CD8-positive, alpha-beta memory T cell (primary cell): ENCODE results near the gene TNNI2. TPM values are rescaled to one million over a fixed set of nuclear protein-coding genes. Genes with fewer than 3 reads are reported as not detected.
A peak's percentile ranks its signal among the peaks of the same experiment; 100 is the strongest.
"Not testable (repeated sequence)": the region's sequence is repeated elsewhere in the genome, so short reads cannot be mapped to it uniquely, and the experiment has no call there.

Experiments used
- CTCF ChIA-PET: fragments of 350-600 bp; sonication (Branson Sonifier 250); formaldehyde crosslinking; loops from one replicate; lab custom pipeline; 2021; ENCODE audit warnings: antibody characterized with exemption; lab: Charles Lee
- POLR2A ChIA-PET: fragments of 350-600 bp; sonication (Branson Sonifier 250); formaldehyde crosslinking; loops from one replicate; lab custom pipeline; 2021; ENCODE audit warnings: antibody characterized with exemption; lab: Charles Lee
- DNase-seq, 5 donors: peaks; one replicate each; pipeline versions ENCODE4 v3.0.0 to v3.0.0-alpha.2; 2020 to 2022; ENCODE audit warnings: mixed read lengths in 1 of 5
- H3K27ac ChIP-seq: one replicate; pipeline ENCODE4 v1.7.0; 2013; ENCODE audit warnings: low read depth, mild to moderate bottlenecking, low read length, moderate library complexity
- H3K27me3 ChIP-seq: 2 replicates; pipeline ENCODE4 v1.7.0; 2013; ENCODE audit warnings: low read length, mild to moderate bottlenecking; ENCODE audit not compliant: insufficient read depth, poor library complexity, severe bottlenecking
- H3K36me3 ChIP-seq: 2 replicates; pipeline ENCODE4 v1.7.0; 2013; ENCODE audit warnings: mild to moderate bottlenecking, low read length, moderate library complexity; ENCODE audit not compliant: insufficient read depth
- H3K4me1 ChIP-seq: 2 replicates; pipeline ENCODE4 v1.7.0; 2013; ENCODE audit warnings: mild to moderate bottlenecking, low read length, moderate library complexity; ENCODE audit not compliant: insufficient read depth
- H3K4me3 ChIP-seq: 2 replicates; pipeline ENCODE4 v1.7.0; 2013; ENCODE audit warnings: mild to moderate bottlenecking, low read length
- H3K9me3 ChIP-seq: 2 replicates; pipeline ENCODE4 v1.7.0; 2013; ENCODE audit warnings: mild to moderate bottlenecking, low read length
- H3K27ac Mint-ChIP-seq, 8 donors: one replicate each; pipeline ENCODE4 v1.8.0; 2020 to 2021; ENCODE audit warnings: mixed read lengths in 8 of 8, mild to moderate bottlenecking in 6 of 8, inconsistent platforms in 3 of 8, moderate library complexity in 3 of 8
- H3K27me3 Mint-ChIP-seq, 2 donors: one replicate each; pipeline ENCODE4 v1.8.0; 2020 to 2021; ENCODE audit warnings: mixed read lengths in 2 of 2, mild to moderate bottlenecking in 1 of 2, moderate library complexity in 1 of 2
- H3K36me3 Mint-ChIP-seq, 3 donors: one replicate each; pipeline ENCODE4 v1.8.0; 2020 to 2021; ENCODE audit warnings: mixed read lengths in 3 of 3, inconsistent platforms in 1 of 3, mild to moderate bottlenecking in 1 of 3
- H3K4me1 Mint-ChIP-seq, 3 donors: one replicate each; pipeline ENCODE4 v1.8.0; 2020 to 2021; ENCODE audit warnings: mixed read lengths in 3 of 3, inconsistent platforms in 1 of 3, mild to moderate bottlenecking in 1 of 3
- H3K4me3 Mint-ChIP-seq, 7 donors: one replicate each; pipeline ENCODE4 v1.8.0; 2020 to 2021; ENCODE audit warnings: mixed read lengths in 7 of 7, mild to moderate bottlenecking in 6 of 7, moderate library complexity in 4 of 7, inconsistent platforms in 2 of 7
- H3K9me3 Mint-ChIP-seq, 5 donors: one replicate each; pipeline ENCODE4 v1.8.0; 2020 to 2022; ENCODE audit warnings: mixed read lengths in 5 of 5, mild to moderate bottlenecking in 3 of 5, moderate library complexity in 2 of 5, inconsistent platforms in 1 of 5
- polyA plus RNA-seq: library from polyadenylated mRNA; unstranded; fragments of 300-500 nt; fragmentation: Illumina TruSeq; gene quantifications from one replicate; pipeline ENCODE4 v1.2.3, GENCODE V29; 2021
- total RNA-seq, 2 experiments: library from RNA; stranded (reverse); gene quantifications; one replicate each; pipeline ENCODE4 v1.2.3, GENCODE V29; 2021

TNNI2 gene
- total and polyA plus RNA-seq, 3 experiments from 2014 or later = 0.33 TPM; not detected in 2

DNA sequence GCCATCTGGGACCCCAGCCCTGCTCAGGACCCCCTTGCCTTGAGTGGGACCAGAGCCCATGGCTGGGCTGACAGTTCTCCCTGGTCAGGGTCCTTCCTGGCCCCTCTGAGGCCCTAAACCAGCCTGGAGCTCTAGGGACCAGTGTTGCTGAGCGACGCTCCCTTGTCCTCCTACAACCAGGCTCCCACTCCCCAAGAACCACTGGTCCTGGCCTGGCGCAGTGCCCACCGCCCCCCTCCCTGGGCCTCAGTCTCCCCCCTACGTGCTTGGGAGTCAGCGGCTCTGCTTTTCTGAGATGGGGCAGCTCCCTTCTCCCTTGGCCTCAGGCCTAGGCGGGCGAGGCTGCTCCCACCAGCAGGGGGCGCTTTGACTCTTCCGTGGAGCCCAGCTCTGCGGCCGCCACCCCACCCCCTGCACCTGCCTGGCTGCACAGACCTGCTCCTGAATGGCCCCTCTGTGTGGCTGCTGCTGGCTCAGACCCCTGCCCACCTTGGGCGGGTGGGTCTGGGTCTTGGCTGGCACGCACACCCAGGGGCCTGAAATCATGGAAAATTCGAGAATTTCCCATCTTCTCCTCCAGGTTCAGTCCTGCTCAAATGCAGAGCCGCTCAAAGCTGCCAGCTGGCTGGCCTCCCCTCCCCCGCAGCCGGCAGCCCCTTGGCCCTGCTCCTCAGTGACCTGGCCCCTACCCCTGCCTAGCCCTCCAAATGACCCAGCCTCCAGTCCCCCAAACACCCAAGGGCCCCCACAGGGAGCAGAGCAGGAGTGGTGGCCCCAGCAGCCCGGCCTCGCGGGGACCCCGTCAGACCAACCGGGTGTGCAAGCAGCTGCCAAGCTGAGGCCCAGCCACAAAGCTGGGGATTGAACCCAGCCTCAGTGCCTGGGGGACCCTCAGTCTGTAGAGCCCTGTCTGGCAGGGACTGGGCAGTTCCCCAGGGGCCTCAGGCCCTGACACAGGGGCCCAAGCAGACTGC, 43.8 kb downstream of the TNNI2 start:
- H3K27me3 Mint-ChIP-seq = no peaks in the 10 kb centered on the region
- H3K36me3 Mint-ChIP-seq = peaks cover 0 to 18% (median 0%) of the 10 kb centered on the region in 3 donors
- POLR2A ChIA-PET = interaction anchor here (0.6 to 1.2 kb wide), 3 partner anchors 65 to 269 kb away, joined by 3 to 5 read pairs (median 4); partner anchors contain the start of gene MRPL23
- no peak overlapping the region for H3K4me3 Mint-ChIP-seq
- H3K4me1 Mint-ChIP-seq = peaks cover 3 to 33% (median 12%) of the 10 kb centered on the region in 3 donors
- CTCF ChIA-PET = interaction anchor here (0.8 to 4.5 kb wide), 28 partner anchors 9 to 273 kb away, joined by 3 to 93 read pairs (median 6); partner anchors contain the start of genes LSP1, MRPL23, PRR33 and SYT8
- DNase-seq = peak; percentile 59 to 83 (median 75)
- H3K4me3 ChIP-seq = no peak overlapping the region
- peaks cover 8% of the 10 kb centered on the region for H3K4me1 ChIP-seq
- H3K9me3 Mint-ChIP-seq = no peaks in the 10 kb centered on the region
- no peaks in the 10 kb centered on the region for H3K27me3 ChIP-seq
- peak overlapping the region in 1 of 8 donors; percentile 38 for H3K27ac Mint-ChIP-seq
- H3K27ac ChIP-seq = no peak overlapping the region
- peaks cover 36% of the 10 kb centered on the region for H3K36me3 ChIP-seq
- no peaks in the 10 kb centered on the region for H3K9me3 ChIP-seq

- Histone ChIP-seq H3K27ac (no peak overlapping the region), H3K4me1 (peaks cover 16% of the 10 kb centered on the region), H3K4me3 (no peak overlapping the region), H3K27me3 (no peaks in the 10 kb centered on the region), H3K9me3 (no peaks in the 10 kb centered on the region), H3K36me3 (peaks cover 36% of the 10 kb centered on the region)
- Mint-ChIP-seq H3K9me3 (no peaks in the 10 kb centered on the region), H3K4me1 (peaks cover 12 to 40% (median 23%) of the 10 kb centered on the region in 3 donors), H3K27ac (peak overlapping the region in 2 of 8 donors; percentile 31 to 88), H3K27me3 (no peaks in the 10 kb centered on the region), H3K4me3 (no peak overlapping the region), H3K36me3 (peaks cover 0 to 17% (median 0%) of the 10 kb centered on the region in 3 donors)
- DNase-seq = peak in 1 of 5 donors; percentile 39
- ChIA-PET POLR2A (no interaction called here), CTCF (interaction anchor here (0.8 to 4.5 kb wide), 9 partner anchors 14 to 267 kb away, joined by 4 to 93 read pairs (median 9); partner anchors contain the start of genes LSP1 and SYT8)
These were observed 44.8 kb downstream of the TNNI2 start for GRCh38 chr11:1883346-1884302.

- H3K4me1 Mint-ChIP-seq = peaks cover 16 to 45% (median 28%) of the 10 kb centered on the region in 3 donors
- no peak for DNase-seq
- peaks cover 0 to 17% (median 0%) of the 10 kb centered on the region in 3 donors for H3K36me3 Mint-ChIP-seq
- Histone ChIP-seq H3K27ac (no peak overlapping the region), H3K36me3 (peaks cover 36% of the 10 kb centered on the region), H3K4me1 (peaks cover 23% of the 10 kb centered on the region), H3K4me3 (no peak overlapping the region), H3K27me3 (no peaks in the 10 kb centered on the region), H3K9me3 (no peaks in the 10 kb centered on the region)
- ChIA-PET POLR2A (no interaction called here), CTCF (interaction anchor here (4.5 kb wide), 1 partner anchor 31 kb away, joined by 93 read pairs; the partner anchor contains the start of gene LSP1)
- H3K9me3 Mint-ChIP-seq = no peaks in the 10 kb centered on the region
- H3K4me3 Mint-ChIP-seq = no peak overlapping the region
- H3K27me3 Mint-ChIP-seq = no peaks in the 10 kb centered on the region
- H3K27ac Mint-ChIP-seq = no peak overlapping the region
These were observed 45.5 kb downstream of the TNNI2 start for GRCh38 chr11:1884303-1884700.

GRCh38 chr11:1886551-1886950, 47.8 kb downstream of the TNNI2 start:
- Mint-ChIP-seq H3K27ac (peak overlapping the region in 2 of 8 donors; percentile 17 to 28), H3K4me1 (peaks cover 17 to 50% (median 18%) of the 10 kb centered on the region in 3 donors), H3K36me3 (peaks cover 0 to 15% (median 0%) of the 10 kb centered on the region in 3 donors)
- DNase-seq = peak in 1 of 5 donors; percentile 23
- H3K27ac ChIP-seq, CTCF ChIA-PET, H3K4me3 ChIP-seq, H3K27me3 ChIP-seq, H3K9me3 ChIP-seq, H3K9me3 Mint-ChIP-seq, POLR2A ChIA-PET, H3K27me3 Mint-ChIP-seq, H3K4me3 Mint-ChIP-seq: not testable (repeated sequence)
- H3K36me3 ChIP-seq = peaks cover 36% of the 10 kb centered on the region
- H3K4me1 ChIP-seq = peaks cover 46% of the 10 kb centered on the region

GRCh38 chr11:1887451-1888346, 48.9 kb downstream of the TNNI2 start:
- no peaks in the 10 kb centered on the region for H3K27me3 ChIP-seq
- ChIA-PET POLR2A (no interaction called here), CTCF (interaction anchor here (1.0 to 2.1 kb wide), 2 partner anchors 54 to 264 kb away, joined by 3 to 5 read pairs; no protein-coding TSS in a partner anchor)
- no peaks in the 10 kb centered on the region for H3K9me3 Mint-ChIP-seq
- peaks cover 0 to 16% (median 0%) of the 10 kb centered on the region in 3 donors for H3K36me3 Mint-ChIP-seq
- H3K27ac Mint-ChIP-seq = peak overlapping the region; percentile 76 to 93 (median 89)
- H3K4me3 ChIP-seq = no peak overlapping the region
- H3K9me3 ChIP-seq = no peaks in the 10 kb centered on the region
- peaks cover 39% of the 10 kb centered on the region for H3K4me1 ChIP-seq
- no peaks in the 10 kb centered on the region for H3K27me3 Mint-ChIP-seq
- H3K27ac ChIP-seq = no peak overlapping the region
- peaks cover 36% of the 10 kb centered on the region for H3K36me3 ChIP-seq
- H3K4me1 Mint-ChIP-seq = peaks cover 22 to 56% (median 24%) of the 10 kb centered on the region in 3 donors
- peak overlapping the region in 1 of 7 donors; percentile 86 for H3K4me3 Mint-ChIP-seq
- peak in 1 of 5 donors; percentile 45 for DNase-seq

GRCh38 chr11:1888347-1888753, 49.6 kb downstream of the TNNI2 start:
- ChIA-PET POLR2A (interaction anchor here (0.6 to 2.0 kb wide), 4 partner anchors 29 to 38 kb away, joined by 3 to 9 read pairs (median 7); partner anchors contain the start of genes LSP1 and TNNT3), CTCF (interaction anchor here (1.1 to 2.1 kb wide), 7 partner anchors 11 to 263 kb away, joined by 3 to 5 read pairs (median 3); partner anchors contain the start of gene LSP1)
- peak overlapping the region in 6 of 7 donors; percentile 43 to 86 (median 72) for H3K4me3 Mint-ChIP-seq
- H3K36me3 Mint-ChIP-seq = peaks cover 0 to 13% (median 0%) of the 10 kb centered on the region in 3 donors
- no peak overlapping the region for H3K4me3 ChIP-seq
- peak overlapping the region; percentile 31 for H3K27ac ChIP-seq
- H3K4me1 Mint-ChIP-seq = peaks cover 23 to 60% (median 27%) of the 10 kb centered on the region in 3 donors
- peak in 1 of 5 donors; percentile 46 for DNase-seq
- peaks cover 39% of the 10 kb centered on the region for H3K4me1 ChIP-seq
- H3K36me3 ChIP-seq = peaks cover 33% of the 10 kb centered on the region
- H3K9me3 ChIP-seq = no peaks in the 10 kb centered on the region
- H3K27ac Mint-ChIP-seq = peak overlapping the region; percentile 67 to 93 (median 88)
- H3K27me3 ChIP-seq = no peaks in the 10 kb centered on the region
- H3K27me3 Mint-ChIP-seq = no peaks in the 10 kb centered on the region
- no peaks in the 10 kb centered on the region for H3K9me3 Mint-ChIP-seq
